GM12878 (cell line): Measurements from ENCODE around the gene C2orf74.
"Not testable (repeated sequence)": the region's sequence is repeated elsewhere in the genome, so short reads cannot be mapped to it uniquely, and the experiment has no call there.

Source experiments
- CEBPZ ChIP-seq: fragments of 150-350 bp; IDR thresholded peaks from 2 replicates; pipeline ENCODE4 v1.6.1; 2016; ENCODE audit warnings: low read depth, low read length
- CTCF ChIP-seq, 3 experiments: IDR thresholded peaks in 2 of 3; conservative IDR thresholded peaks in 1 of 3; 2 replicates each; pipeline ENCODE4 v1.5.1; 2011; ENCODE audit warnings: low read depth in 3 of 3, low read length in 3 of 3, mild to moderate bottlenecking in 3 of 3, control low read depth in 2 of 3, moderate library complexity in 2 of 3, inconsistent platforms in 1 of 3, mixed read lengths in 1 of 3; ENCODE audit not compliant: control insufficient read depth in 2 of 3, insufficient read depth in 1 of 3; ENCODE audit errors: extremely low read depth in 1 of 3
- ELK1 ChIP-seq: IDR thresholded peaks from 2 replicates; pipeline ENCODE4 v1.6.1; 2012; ENCODE audit warnings: low read depth, low read length, improper control_type of control experiment
- EZH2 ChIP-seq: IDR thresholded peaks from 2 replicates; pipeline ENCODE4 v1.6.1; 2012; ENCODE audit warnings: low read depth, mild to moderate bottlenecking, control low read depth, inconsistent platforms, low read length, borderline replicate concordance; ENCODE audit not compliant: control insufficient read depth
- POLR2A ChIP-seq: IDR thresholded peaks from 2 replicates; pipeline ENCODE4 v1.6.1; 2011; ENCODE audit warnings: low read depth, mild to moderate bottlenecking, low read length
- POU2F2 ChIP-seq: IDR thresholded peaks from 3 replicates; pipeline ENCODE4 v1.6.1; 2011; ENCODE audit warnings: low read depth, mild to moderate bottlenecking, low read length, borderline replicate concordance
- SRF ChIP-seq, 2 experiments: IDR thresholded peaks; 2 replicates each; pipeline ENCODE4 v1.6.1; 2011; ENCODE audit warnings: low read depth in 2 of 2, low read length in 2 of 2, mild to moderate bottlenecking in 1 of 2, moderate library complexity in 1 of 2
- TAF1 ChIP-seq: IDR thresholded peaks from 2 replicates; pipeline ENCODE4 v1.6.1; 2011; ENCODE audit warnings: mild to moderate bottlenecking, low read depth, low read length, borderline replicate concordance

- not testable (repeated sequence) for TF ChIP-seq POLR2A; CTCF (IDR thresholded peaks at IDR 0.05 in 2 of 3, conservative IDR thresholded peaks at IDR 0.05 in 1 of 3; ENCODE audit: control insufficient read depth in 2 of 3, extremely low read depth in 1 of 3, insufficient read depth in 1 of 3, low read depth in 3 of 3, low read length in 3 of 3); SRF (IDR thresholded peaks at IDR 0.05; ENCODE audit: low read depth in 2 of 2, low read length in 2 of 2); ELK1; EZH2; TAF1; CEBPZ; POU2F2
Observed at GRCh38 chr2:61165082-61165481, 3.1 kb downstream of the C2orf74 start.
